Activated CD4-positive, alpha-beta T cell treated with anti-CD3 and anti-CD28 coated beads, Interleukin-10, Interleukin-2, amounts not matched to agents 100 ng/mL and 50 ng/mL, durations not matched to agents 16 hours and 8 hours (primary cell): ENCODE data around the gene NKX6-2.
"Not testable (repeated sequence)": the region's sequence is repeated elsewhere in the genome, so short reads cannot be mapped to it uniquely, and the experiment has no call there.

ENCODE experiments used
- DNase-seq: peaks from one replicate; pipeline ENCODE4 v3.0.0-alpha.2; 2020

Gene NKX6-2

DNA sequence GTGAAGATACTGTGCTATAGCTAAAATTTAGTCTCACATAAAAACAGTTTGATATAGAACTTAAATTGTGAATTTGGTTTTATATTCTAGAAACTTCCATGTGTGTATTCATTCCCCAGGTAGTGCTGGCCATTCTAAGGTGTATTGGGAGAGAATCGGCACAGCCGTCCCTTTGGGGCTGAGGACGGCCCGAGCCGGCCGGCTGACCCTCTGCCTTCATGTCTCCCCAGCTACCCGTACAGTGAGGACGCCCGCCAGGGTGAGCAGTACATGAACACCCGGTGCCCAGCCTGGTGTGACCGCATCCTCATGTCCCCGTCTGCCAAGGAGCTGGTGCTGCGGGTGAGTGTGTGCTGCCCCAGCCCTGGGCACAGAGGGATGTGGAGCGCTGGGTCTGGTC lies 8.5 kb downstream of the NKX6-2 start:
- DNase-seq = no peak

DNA sequence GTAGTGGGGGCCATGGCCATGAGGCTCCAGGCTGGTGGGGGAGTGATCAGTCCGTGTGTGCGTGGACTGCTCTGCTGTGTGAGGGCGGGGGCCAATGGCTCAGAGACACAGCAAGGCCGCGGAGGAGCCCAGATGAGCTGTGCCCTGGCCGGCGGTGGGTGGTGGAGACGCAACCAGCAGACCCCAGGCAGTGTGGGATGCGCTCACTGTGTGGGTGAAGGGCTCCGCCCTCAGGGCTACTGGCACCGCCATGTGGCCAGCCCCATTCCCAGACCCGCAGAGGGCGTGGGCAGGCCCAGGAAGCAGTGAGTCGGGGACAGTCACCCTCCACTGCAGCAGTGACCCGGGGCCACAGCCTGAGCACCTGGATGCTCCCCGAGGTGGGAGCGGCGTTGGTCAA lies 9.1 kb downstream of the NKX6-2 start:
- no peak for DNase-seq

DNA sequence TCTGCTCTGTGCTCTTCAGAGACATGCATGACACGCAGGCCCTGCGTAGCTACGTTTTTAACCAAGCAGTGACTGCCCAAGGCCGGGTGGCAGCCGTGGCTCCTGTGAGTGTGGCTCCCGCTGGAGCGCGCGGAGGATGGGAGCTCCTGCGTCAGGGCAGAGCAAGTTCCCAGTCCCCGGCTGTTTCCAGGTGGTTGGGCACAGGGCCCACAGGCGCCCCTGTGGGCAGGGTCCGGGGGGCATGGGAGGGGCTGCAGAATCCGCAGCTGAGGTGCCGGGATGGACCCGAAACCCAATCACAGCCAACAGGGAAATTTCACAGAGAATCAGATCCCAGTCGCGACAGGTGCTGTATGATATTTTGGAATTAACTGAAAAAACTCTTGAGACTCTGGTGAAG lies 9.8 kb downstream of the NKX6-2 start:
- DNase-seq = no peak

DNA sequence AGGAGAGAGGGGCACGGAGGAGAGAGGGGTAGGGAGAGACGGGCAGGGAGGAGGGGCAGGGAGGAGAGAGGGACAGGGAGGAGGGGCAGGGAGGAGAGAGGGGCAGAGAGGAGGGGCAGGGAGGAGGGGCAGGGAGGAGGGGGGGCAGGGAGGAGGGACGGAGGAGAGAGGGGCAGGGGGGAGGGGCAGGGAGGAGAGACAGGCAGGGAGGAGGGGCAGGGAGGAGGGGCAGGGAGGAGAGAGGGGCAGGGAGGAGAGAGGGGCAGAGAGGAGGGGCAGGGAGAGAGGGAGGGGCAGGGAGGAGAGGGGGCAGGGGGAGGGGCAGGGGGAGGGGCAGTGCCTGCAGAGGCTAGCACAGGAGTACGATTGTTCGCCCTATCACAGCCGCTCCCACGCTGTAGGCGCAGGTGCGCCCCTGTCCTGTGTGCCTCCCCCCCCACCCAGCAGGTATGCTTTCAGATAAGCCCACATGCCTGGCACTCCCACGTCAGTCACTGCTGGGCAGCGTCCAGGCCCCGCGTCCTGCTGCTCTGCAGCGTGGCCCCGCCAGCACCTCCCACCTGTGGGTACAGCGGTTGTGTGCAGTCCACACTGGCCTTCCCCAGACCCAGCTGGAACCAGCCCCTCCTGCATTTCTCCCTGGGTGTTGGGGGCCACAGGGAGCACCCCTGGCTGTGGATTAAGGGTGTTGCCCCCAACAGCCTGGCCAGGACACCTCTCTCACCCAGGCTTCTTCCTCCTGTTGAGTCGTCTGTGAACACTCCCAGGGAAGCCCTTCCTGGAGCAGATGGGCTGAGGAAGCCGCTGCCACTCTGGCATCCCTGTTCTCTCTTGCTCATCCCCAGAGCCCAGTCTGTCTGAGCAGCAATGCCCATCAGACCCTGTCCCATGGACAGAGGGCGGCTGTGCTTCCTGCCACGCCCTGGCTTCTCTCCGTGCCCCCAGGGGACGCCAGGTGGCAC lies 10.8 kb downstream of the NKX6-2 start:
- DNase-seq = no peak

DNA sequence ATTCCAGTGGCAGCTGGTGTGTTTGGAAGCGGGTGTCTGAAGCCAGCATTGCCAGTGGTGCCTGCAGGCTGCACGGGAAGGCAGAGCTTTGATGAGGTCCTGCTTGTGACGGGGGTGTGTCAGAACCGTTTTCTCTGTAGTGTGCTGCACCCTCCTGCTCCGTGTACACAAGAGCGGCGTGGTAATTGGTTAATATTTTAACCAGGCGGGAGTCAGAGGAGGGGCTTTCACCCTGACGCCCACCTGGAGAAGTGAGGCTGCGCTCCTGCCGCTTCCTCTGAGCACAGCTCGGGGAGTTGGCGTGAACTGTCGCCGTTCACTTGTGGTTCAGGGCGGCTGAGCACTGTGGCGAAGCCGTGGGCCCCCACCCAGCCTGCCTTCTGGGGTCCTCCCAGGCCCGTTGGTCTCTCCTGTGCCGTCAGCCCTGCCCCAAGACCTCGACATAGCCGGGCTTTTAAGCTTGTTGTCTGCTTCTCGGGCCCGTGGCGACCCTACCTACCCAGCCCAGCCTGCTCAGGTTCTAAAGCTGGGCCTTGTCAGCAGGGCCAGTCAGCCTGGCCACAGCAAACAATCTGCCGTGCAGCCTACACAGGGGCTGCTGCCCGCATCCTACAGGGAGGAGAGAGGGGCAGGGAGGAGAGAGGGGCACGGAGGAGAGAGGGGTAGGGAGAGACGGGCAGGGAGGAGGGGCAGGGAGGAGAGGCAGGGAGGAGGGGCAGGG lies 11.6 kb downstream of the NKX6-2 start:
- no peak for DNase-seq

DNA sequence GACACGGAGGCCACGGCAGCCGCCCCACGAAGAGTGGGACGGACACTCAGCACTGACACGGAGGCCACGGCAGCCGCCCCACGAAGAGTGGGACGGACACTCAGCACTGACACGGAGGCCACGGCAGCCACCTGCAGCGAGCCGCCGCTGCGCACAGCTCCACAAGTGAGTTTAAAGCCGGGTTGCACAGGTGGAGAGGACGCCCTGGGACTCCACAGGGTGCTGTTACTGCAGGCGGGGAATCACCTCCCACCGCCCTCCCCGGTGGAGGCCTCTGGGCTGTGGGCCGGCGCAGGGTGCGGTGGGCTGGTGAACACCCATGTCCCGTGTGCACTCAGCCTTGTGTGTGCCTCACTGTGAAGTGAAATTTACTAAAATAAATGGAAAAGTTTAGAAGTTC lies 13.1 kb downstream of the NKX6-2 start:
- DNase-seq = not testable (repeated sequence)

DNA sequence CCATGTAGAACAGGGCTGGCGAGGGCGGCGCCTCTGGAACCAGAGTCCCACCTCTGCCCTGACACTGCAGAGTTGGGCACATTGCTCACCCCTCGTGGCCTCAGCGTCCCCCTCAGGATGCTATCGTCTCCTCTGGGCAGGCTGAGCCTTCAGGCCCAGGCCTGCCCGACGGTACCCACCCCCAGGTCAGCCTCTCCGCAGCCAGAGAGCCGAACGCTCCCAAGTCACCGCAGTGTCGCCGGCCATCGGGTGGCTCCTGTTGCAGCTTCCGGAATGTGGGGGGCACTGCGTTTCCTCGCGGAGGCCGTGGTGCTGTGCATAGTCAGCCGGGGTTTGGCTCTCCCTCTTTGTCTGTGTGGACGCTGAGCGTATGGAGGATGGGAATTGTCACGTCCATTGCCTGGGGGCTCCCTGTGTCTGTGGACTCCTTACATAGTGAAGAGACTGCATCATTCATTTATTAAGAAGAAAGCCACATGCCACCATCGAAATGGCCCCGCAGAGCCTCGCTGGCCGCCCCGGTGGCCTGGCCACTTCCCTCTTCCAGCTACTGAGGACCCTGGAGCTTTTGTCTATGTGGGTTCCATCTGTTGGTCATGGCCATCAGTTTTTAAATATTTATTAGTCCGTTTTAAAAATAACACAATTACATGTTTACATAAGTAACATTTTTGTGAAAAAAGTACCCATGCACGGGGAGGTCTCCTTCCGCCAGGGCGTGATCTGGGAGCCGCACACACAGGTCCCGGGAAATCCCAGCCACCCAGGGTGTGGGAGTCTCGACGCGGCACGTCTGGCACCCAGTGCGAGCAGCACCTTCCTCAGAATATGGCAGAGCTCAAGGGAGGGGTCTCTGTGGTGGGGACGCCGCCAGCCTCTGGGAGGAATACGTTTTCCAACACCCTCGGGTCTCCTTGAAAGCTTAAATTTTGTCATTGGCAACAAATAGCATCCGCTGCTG lies 15.6 kb downstream of the NKX6-2 start:
- no peak for DNase-seq

DNA sequence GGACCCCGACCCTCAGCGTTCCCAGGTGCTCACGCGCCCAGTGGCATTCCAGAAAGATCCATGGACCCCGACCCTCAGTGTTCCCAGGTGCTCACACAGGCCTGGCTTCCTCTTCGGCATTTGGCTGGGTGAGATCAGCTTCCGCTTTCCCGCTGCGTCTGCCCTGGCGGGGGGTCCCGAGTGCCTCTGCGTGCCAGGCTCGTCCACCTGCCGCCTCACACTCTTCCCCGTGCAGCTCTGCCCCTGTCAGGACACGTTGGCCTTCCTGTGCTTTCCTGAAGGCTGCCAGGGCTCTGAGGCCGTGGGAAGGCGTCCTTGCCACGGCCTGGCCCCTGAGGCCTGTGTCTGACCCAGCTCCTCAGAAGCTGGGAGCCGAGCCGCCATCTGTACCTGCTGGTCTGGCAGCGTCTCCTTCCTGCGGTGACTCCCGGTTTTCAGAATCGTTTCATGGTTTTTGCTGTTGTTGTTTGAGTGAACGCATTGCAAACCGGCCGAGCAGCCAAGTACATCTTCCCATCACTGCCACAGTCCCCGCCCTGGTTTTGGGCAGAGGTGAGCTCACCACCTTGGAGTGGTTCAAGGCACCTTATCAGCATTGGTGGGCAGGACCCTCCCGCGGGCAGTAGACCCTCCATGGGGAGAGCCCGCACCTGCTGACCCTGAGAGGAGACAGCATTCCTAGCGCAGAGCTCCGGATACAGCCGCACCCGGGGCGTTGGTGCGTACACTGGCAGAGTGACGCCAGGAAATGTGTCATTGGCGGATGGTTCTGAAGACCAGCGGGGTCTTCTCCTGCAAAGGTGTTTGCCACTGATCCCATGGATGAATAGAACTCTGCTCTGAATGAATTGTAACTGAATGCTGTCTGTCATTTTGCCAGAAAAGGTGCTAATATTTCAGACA lies 17.4 kb downstream of the NKX6-2 start:
- no peak for DNase-seq

DNA sequence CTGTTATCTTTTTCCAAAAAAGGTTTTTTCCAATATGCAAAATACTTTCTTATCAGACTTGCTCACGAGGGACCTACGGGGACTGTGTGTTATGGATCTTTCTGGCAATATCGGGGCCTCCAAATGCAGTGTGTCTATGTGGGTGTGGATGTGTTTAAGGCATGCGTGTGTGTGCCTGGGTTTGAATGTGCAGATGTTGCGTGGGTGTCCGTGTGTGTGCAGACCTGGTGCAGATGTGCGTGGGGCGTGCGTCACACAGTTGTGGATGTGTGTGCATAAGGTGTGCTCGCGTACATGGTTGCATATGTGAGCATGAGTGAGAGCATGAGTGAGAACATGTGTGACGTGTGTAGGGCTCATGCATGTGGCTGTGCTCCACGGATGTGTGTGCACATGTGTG lies 19.7 kb downstream of the NKX6-2 start:
- DNase-seq = no peak

DNA sequence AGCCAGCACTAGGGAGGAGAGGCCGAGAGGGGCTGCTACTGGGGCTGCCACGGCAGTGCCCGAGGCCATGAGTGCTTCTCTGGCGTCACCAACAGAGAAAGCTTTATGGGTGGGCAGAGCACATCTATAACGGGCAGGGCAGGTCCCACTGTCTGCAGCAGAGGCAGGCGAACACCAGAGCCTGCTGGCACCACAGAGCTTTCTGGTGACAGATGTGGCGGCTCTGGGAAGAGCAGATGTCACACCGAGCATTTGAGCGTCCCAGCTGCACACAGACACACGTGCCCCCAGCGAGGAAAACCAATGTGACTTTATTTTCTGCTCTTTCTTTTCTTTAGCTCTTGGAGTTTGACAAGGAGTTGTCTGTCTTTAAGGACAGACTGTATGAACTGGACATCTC lies 20.5 kb downstream of the NKX6-2 start:
- no peak for DNase-seq

DNA sequence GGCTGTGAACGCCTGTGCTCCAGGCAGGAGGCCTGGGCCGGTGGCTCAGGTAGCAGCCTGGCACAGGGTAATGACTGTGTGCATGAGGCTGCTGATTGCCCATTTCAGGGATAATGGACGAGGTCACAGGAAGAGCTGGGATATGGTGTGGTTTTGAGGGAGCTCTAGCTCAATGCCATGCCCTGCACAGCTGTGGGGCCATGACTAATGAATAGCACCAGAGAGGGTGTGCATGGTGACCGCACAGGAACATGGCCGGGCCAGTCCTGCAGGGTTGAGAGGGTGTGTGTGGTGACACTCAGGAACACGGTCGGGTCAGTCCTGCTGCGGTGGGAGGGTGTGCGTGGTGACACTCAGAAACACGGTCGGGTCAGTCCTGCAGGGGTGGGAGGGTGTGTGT lies 21.8 kb downstream of the NKX6-2 start:
- DNase-seq = no peak

DNA sequence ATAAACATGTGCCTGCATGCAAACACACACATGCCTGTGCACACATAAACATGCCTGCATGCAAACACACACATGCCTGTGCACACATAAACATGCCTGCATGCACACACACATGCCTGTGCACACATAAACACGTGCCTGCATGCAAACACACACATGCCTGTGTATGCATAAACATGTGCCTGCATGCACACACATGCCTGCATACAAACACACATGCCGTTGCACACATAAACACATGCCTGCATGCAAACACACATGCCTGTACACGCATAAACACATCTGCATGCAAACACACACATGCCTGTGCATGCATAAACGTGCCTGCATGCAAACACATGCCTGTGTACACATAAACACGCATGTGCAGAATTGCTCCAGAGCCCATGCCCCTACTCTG lies 22.4 kb downstream of the NKX6-2 start:
- no peak for DNase-seq

DNA sequence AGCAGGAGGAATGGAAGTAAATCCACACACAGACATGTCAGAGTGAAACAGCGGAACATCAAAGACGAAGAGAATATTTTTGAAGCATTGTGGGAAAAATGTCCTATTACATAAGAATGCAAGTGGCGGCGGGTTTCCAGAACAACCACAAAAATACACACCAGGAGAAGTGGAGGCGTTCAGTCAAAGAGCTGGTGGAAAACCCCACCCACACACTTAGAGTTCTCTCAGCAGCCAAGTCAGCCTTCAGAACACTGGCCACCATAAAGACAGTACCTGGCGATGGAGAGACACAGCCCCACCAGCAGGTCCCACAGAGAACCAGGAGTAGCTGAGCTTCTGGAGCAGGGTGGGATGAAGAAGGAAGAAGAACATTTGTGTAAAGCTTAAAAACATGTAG lies 23.7 kb downstream of the NKX6-2 start:
- no peak for DNase-seq

DNA sequence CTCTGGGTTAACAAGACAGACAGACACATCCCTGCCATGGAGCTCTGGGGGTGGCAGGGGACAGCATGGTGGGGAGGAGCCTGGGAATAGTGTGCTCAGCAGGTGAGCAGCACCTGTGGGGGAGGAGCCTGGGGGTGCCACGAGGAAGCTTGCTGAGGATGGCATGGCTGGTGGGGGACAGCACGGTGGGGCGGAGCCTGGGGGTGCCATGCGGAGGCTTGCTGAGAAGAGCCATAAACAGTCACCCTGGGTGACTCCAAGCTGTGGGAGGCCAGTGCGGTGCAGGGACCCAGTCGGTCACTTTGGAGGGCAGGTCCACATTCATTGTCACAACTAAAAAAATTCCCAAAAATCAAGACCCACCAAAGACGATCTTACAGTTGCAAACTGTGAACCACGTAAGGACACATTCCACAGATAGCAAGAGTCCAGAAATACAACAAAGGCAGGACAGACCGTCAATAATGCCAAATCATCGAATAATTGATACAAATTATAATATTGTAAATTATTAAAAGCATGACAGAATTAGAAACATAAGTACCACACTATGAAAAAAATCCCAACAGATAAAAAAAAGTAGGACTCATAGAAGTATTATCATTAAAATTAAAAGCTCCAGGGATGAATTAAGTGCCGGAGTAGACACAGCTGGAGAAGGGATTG lies 24.4 kb downstream of the NKX6-2 start:
- DNase-seq = no peak

DNA sequence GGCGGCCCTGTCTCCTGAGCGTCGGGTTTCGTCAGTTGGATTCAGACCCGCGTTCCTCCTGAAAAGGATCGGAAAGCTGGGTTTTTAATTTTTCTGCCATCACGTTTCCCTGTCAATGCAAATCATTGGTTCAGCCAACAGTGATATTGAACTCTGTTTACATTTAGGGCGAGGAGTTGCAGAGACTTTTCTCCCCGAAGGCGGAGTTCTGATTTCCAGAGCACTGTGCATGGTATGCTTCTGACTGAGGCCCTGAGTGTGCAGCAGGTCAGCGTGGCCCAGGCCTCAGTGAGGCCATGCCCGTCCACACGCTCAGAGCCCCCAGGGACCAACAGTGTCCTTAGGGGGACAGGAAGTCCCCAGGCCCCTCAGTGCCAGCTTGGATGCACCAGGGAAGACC lies 27.1 kb downstream of the NKX6-2 start:
- DNase-seq = no peak

DNA sequence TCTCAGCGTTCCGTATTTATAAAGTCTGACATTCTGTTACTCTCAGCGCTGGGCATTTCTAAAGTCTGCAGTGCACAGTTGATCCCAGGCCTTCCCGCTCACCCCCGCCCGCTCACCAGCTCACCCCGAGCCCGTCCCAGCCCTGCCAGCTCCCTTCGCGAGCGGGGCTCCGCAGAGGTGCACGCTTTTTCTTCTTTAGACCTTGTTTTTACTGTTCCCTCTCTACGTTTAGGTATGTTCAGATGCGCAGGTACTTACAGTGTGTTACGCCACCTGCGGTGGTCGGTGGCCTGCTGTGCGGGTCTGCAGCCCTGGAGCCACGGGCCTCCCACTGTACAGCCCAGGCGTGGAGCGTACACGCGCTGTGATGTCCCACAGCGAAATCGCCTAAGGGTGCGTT lies 28.8 kb downstream of the NKX6-2 start:
- DNase-seq = no peak

DNA sequence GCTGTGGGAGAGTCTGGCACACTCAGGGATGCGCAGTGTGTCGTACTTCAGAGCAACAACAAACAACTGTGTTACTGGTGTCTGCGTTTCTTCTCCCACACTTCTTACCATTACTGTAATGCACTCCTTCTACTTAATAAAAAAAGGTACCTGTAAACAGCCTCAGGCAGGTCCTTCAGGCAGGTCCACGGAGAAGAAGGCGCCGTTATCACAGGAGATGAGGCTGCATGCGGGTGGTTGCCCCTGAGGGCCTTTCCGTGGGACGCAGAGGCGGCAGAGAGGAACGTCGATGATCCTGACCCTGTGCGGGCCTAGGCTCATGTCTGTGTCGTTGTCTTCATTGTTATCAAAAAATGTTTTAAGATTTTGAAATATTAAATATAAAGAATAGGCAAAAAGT lies 29.4 kb downstream of the NKX6-2 start:
- DNase-seq = no peak

DNA sequence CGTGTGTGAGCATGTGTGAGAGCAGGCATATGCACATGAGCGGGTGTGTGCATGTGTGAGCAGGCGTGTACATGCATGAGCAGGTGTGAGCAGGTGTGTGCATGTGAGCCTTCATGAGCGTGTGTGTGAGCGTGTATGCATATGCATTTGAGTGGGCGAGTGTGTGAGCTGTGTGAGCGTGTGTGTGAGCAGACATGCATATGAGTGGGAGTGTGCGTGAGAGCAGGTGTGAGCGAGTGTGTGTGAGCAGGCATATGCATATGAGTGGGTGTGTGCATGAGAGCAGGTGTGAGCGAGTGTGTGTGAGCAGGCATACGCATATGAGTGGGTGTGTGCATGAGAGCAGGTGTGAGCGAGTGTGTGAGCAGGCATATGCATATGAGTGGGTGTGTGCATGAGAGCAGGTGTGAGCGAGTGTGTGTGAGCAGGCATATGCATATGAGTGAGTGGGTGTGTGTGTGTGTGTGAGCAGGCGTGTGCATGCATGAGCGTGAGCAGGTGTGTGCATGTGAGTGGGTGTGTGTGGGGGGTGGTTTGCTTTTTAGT lies 30.7 kb downstream of the NKX6-2 start:
- DNase-seq = no peak

DNA sequence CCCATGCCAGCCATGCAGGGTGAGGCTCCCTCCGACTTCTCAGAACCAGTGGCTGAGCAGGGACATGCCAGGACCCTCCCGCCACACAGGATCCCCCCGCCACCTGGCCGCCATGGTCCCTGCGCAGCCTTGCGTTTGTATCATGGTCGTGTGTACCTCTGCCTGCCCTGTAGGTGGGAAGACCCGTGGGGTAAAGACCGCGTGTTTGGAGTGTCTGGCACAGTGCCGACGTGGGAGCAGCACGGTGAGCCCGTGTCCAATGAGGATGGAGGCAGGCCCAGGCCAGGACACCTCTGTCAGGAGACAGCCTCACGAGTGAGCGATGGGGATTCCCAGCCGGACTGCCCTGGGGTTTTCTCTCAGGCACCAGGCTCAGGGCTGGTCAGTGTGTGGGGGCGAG lies 31.9 kb downstream of the NKX6-2 start:
- DNase-seq = no peak

DNA sequence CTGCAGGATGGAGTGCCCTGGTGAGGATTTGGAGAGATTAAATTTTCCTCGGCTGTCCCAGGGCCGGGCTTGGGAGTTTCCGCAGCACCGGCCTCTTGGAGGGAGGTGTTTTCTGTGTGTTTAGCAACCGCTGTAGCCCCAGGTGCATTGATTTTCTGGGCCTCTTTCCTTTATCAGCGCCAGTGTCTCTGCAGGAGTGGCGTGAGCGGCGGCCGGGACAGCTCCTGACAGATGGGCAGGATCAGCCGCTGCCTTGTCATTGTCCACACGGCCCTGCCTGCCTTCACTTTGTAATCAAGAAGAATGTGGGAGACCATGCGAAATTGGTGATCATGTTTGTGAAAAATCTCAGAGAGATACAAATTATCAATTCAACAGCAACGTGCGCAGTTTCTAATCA lies 32.4 kb downstream of the NKX6-2 start:
- DNase-seq = no peak

DNA sequence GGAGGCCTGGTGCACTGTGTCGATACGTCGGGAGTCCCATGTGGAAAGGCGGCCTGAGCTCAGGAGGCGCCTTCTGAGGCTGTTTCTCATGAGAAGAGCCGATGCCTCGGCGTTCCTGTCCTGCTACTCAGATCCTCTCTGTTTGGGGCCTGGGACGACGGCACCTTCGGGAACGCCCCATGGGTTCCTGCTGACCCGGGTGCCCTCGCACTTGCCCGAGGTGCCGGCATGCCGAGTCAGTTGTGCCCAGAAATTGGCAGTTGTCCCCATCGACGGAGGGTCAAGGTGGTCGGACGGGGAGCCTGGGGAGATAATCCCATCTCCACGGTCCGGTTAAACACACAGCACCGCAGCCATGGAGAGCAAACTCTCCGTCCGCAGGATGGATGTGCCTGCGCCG lies 33.0 kb downstream of the NKX6-2 start:
- DNase-seq = no peak
